Peyer's patch (tissue), 4 donors: ENCODE measurements around the gene EFHD1.

Source experiments
- POLR2A ChIP-seq, 2 donors: fragments of 450-650 bp; IDR thresholded peaks; one replicate each; pipeline ENCODE4 v1.5.1; 2017; ENCODE audit warnings: antibody characterized with exemption in 2 of 2, mild to moderate bottlenecking in 2 of 2, moderate library complexity in 2 of 2
- TF ChIP-seq, protein P1 (sequence below), 6 experiments: fragments of 450-650 bp in 4 of 6; fragments of 200-600 bp in 2 of 6; sonication (generic) in 1 of 6; IDR thresholded peaks; one replicate each; pipeline ENCODE4 v1.5.1; 2017 to 2019; ENCODE audit warnings: antibody characterized with exemption in 6 of 6, mild to moderate bottlenecking in 3 of 6, moderate library complexity in 1 of 6

DNA sequence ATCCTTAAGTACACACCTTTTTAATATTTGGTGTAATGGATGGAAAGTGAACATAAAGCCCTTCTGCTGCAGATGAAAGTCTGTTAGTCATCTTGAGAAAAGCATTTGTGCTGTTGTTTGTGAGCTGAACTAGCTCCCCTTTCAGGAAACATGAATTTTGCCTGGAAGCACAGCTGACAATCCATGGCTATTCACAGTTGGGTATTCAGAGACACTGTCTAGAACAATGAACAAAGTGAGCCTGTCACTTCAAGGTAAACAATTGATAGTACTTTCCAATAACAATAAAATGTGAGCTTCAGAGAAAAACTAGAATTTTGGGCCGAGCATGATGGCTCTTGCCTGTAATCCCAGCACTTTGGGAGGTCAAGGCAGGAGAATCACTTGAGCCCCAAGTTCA is 6.8 kb upstream of the EFHD1 start:
- TF ChIP-seq, protein P1, sequence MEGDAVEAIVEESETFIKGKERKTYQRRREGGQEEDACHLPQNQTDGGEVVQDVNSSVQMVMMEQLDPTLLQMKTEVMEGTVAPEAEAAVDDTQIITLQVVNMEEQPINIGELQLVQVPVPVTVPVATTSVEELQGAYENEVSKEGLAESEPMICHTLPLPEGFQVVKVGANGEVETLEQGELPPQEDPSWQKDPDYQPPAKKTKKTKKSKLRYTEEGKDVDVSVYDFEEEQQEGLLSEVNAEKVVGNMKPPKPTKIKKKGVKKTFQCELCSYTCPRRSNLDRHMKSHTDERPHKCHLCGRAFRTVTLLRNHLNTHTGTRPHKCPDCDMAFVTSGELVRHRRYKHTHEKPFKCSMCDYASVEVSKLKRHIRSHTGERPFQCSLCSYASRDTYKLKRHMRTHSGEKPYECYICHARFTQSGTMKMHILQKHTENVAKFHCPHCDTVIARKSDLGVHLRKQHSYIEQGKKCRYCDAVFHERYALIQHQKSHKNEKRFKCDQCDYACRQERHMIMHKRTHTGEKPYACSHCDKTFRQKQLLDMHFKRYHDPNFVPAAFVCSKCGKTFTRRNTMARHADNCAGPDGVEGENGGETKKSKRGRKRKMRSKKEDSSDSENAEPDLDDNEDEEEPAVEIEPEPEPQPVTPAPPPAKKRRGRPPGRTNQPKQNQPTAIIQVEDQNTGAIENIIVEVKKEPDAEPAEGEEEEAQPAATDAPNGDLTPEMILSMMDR (IDR thresholded peaks at IDR 0.05) = no peak
- TF ChIP-seq POLR2A (IDR thresholded peaks at IDR 0.05) = no peak
